CD8-positive, alpha-beta memory T cell (primary cell): Measurements from ENCODE around the gene TMEM135. TPM values are rescaled to one million over a fixed set of nuclear protein-coding genes. Genes with fewer than 3 reads are reported as not detected.
A peak's percentile ranks its signal among the peaks of the same experiment; 100 is the strongest.

Experiments
- CTCF ChIA-PET: fragments of 350-600 bp; sonication (Branson Sonifier 250); formaldehyde crosslinking; loops from one replicate; lab custom pipeline; 2021; ENCODE audit warnings: antibody characterized with exemption; lab: Charles Lee
- POLR2A ChIA-PET: fragments of 350-600 bp; sonication (Branson Sonifier 250); formaldehyde crosslinking; loops from one replicate; lab custom pipeline; 2021; ENCODE audit warnings: antibody characterized with exemption; lab: Charles Lee
- DNase-seq, 5 donors: peaks; one replicate each; pipeline versions ENCODE4 v3.0.0 to v3.0.0-alpha.2; 2020 to 2022; ENCODE audit warnings: mixed read lengths in 1 of 5
- H3K27ac ChIP-seq: one replicate; pipeline ENCODE4 v1.7.0; 2013; ENCODE audit warnings: low read depth, mild to moderate bottlenecking, low read length, moderate library complexity
- H3K27me3 ChIP-seq: 2 replicates; pipeline ENCODE4 v1.7.0; 2013; ENCODE audit warnings: low read length, mild to moderate bottlenecking; ENCODE audit not compliant: insufficient read depth, poor library complexity, severe bottlenecking
- H3K36me3 ChIP-seq: 2 replicates; pipeline ENCODE4 v1.7.0; 2013; ENCODE audit warnings: mild to moderate bottlenecking, low read length, moderate library complexity; ENCODE audit not compliant: insufficient read depth
- H3K4me1 ChIP-seq: 2 replicates; pipeline ENCODE4 v1.7.0; 2013; ENCODE audit warnings: mild to moderate bottlenecking, low read length, moderate library complexity; ENCODE audit not compliant: insufficient read depth
- H3K4me3 ChIP-seq: 2 replicates; pipeline ENCODE4 v1.7.0; 2013; ENCODE audit warnings: mild to moderate bottlenecking, low read length
- H3K9me3 ChIP-seq: 2 replicates; pipeline ENCODE4 v1.7.0; 2013; ENCODE audit warnings: mild to moderate bottlenecking, low read length
- H3K27ac Mint-ChIP-seq, 8 donors: one replicate each; pipeline ENCODE4 v1.8.0; 2020 to 2021; ENCODE audit warnings: mixed read lengths in 8 of 8, mild to moderate bottlenecking in 6 of 8, inconsistent platforms in 3 of 8, moderate library complexity in 3 of 8
- H3K27me3 Mint-ChIP-seq, 2 donors: one replicate each; pipeline ENCODE4 v1.8.0; 2020 to 2021; ENCODE audit warnings: mixed read lengths in 2 of 2, mild to moderate bottlenecking in 1 of 2, moderate library complexity in 1 of 2
- H3K36me3 Mint-ChIP-seq, 3 donors: one replicate each; pipeline ENCODE4 v1.8.0; 2020 to 2021; ENCODE audit warnings: mixed read lengths in 3 of 3, inconsistent platforms in 1 of 3, mild to moderate bottlenecking in 1 of 3
- H3K4me1 Mint-ChIP-seq, 3 donors: one replicate each; pipeline ENCODE4 v1.8.0; 2020 to 2021; ENCODE audit warnings: mixed read lengths in 3 of 3, inconsistent platforms in 1 of 3, mild to moderate bottlenecking in 1 of 3
- H3K4me3 Mint-ChIP-seq, 7 donors: one replicate each; pipeline ENCODE4 v1.8.0; 2020 to 2021; ENCODE audit warnings: mixed read lengths in 7 of 7, mild to moderate bottlenecking in 6 of 7, moderate library complexity in 4 of 7, inconsistent platforms in 2 of 7
- H3K9me3 Mint-ChIP-seq, 5 donors: one replicate each; pipeline ENCODE4 v1.8.0; 2020 to 2022; ENCODE audit warnings: mixed read lengths in 5 of 5, mild to moderate bottlenecking in 3 of 5, moderate library complexity in 2 of 5, inconsistent platforms in 1 of 5
- polyA plus RNA-seq: library from polyadenylated mRNA; unstranded; fragments of 300-500 nt; fragmentation: Illumina TruSeq; gene quantifications from one replicate; pipeline ENCODE4 v1.2.3, GENCODE V29; 2021
- total RNA-seq, 2 experiments: library from RNA; stranded (reverse); gene quantifications; one replicate each; pipeline ENCODE4 v1.2.3, GENCODE V29; 2021

The TMEM135 gene
- total and polyA plus RNA-seq, 3 experiments from 2014 or later, result 5.9 to 18.8 (median 12.9) TPM

DNA sequence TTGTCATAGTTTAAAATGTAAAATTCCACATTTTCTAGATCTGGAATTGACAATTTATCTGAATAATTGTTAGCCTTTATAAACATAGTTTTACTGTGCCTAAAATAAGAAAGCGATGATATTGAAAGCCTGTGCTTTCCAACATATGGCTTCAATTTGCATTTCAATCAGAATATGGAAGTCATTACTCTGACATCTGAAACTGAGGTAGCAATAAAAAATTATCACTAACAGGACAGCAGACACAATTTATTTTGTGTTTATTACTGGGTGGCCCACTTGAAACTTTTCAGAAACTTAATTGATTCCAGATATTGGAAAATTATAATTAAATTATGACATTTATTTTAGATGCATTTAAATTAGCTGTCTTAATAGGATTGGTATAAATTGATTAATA, 78.5 kb downstream of the TMEM135 start:
- ChIA-PET CTCF (no interaction called here), POLR2A (no interaction called here)
- no peak overlapping the region for H3K27ac ChIP-seq
- H3K4me3 ChIP-seq, result no peak overlapping the region
- H3K36me3 Mint-ChIP-seq, result peaks cover 0 to 6% (median 6%) of the 10 kb centered on the region in 3 donors
- DNase-seq, result no peak
- H3K9me3 Mint-ChIP-seq, result no peaks in the 10 kb centered on the region
- H3K9me3 ChIP-seq, result no peaks in the 10 kb centered on the region
- H3K27me3 Mint-ChIP-seq, result no peaks in the 10 kb centered on the region
- peaks cover 1 to 19% (median 18%) of the 10 kb centered on the region in 3 donors for H3K4me1 Mint-ChIP-seq
- H3K27me3 ChIP-seq, result no peaks in the 10 kb centered on the region
- no peak overlapping the region for H3K4me3 Mint-ChIP-seq
- H3K27ac Mint-ChIP-seq, result no peak overlapping the region
- no peaks in the 10 kb centered on the region for H3K36me3 ChIP-seq
- H3K4me1 ChIP-seq, result no peaks in the 10 kb centered on the region

GRCh38 chr11:87120937-87121336, 83.2 kb downstream of the TMEM135 start:
- Mint-ChIP-seq H3K27me3 (no peaks in the 10 kb centered on the region), H3K27ac (no peak overlapping the region), H3K36me3 (peaks cover 0 to 6% (median 6%) of the 10 kb centered on the region in 3 donors), H3K9me3 (no peaks in the 10 kb centered on the region), H3K4me3 (no peak overlapping the region), H3K4me1 (peaks cover 1 to 16% (median 10%) of the 10 kb centered on the region in 3 donors)
- no peaks in the 10 kb centered on the region for H3K4me1 ChIP-seq
- no peaks in the 10 kb centered on the region for H3K9me3 ChIP-seq
- CTCF ChIA-PET, result no interaction called here
- no peaks in the 10 kb centered on the region for H3K36me3 ChIP-seq
- POLR2A ChIA-PET, result no interaction called here
- no peak overlapping the region for H3K4me3 ChIP-seq
- H3K27ac ChIP-seq, result no peak overlapping the region
- no peaks in the 10 kb centered on the region for H3K27me3 ChIP-seq
- DNase-seq, result no peak

DNA sequence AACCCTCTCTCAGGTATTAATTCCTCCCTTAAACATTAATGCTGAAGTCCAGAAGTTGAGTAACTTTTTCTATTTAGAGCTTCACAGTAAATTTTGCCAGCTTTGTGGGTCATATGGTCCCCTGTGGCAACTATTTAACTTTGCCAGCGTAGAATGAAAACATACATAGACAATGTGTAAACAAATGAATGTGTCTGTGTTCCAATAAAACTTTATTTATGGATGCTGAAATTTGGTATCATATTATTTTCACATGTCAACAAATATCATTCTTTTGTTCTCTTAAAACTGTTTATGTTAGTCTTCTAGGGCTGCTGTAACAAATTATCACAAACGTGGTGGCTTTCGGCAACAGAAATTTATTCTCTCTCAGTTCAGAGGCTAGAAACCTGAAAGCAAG, 85.1 kb downstream of the TMEM135 start:
- ChIA-PET POLR2A (no interaction called here), CTCF (no interaction called here)
- H3K36me3 ChIP-seq, result no peaks in the 10 kb centered on the region
- no peak overlapping the region for H3K27ac Mint-ChIP-seq
- no peaks in the 10 kb centered on the region for H3K27me3 Mint-ChIP-seq
- peaks cover 1 to 17% (median 11%) of the 10 kb centered on the region in 3 donors for H3K4me1 Mint-ChIP-seq
- H3K9me3 ChIP-seq, result no peaks in the 10 kb centered on the region
- no peak for DNase-seq
- no peak overlapping the region for H3K27ac ChIP-seq
- no peak overlapping the region for H3K4me3 Mint-ChIP-seq
- H3K4me1 ChIP-seq, result no peaks in the 10 kb centered on the region
- no peak overlapping the region for H3K4me3 ChIP-seq
- no peaks in the 10 kb centered on the region for H3K27me3 ChIP-seq
- H3K9me3 Mint-ChIP-seq, result no peaks in the 10 kb centered on the region
- H3K36me3 Mint-ChIP-seq, result peaks cover 0 to 3% (median 2%) of the 10 kb centered on the region in 3 donors

- Histone ChIP-seq H3K36me3 (no peaks in the 10 kb centered on the region), H3K27ac (no peak overlapping the region), H3K27me3 (no peaks in the 10 kb centered on the region), H3K4me1 (no peaks in the 10 kb centered on the region), H3K4me3 (no peak overlapping the region), H3K9me3 (no peaks in the 10 kb centered on the region)
- no peak for DNase-seq
- Mint-ChIP-seq H3K9me3 (no peaks in the 10 kb centered on the region), H3K4me3 (no peak overlapping the region), H3K36me3 (no peaks in the 10 kb centered on the region), H3K27me3 (no peaks in the 10 kb centered on the region), H3K4me1 (peaks cover 0 to 16% (median 4%) of the 10 kb centered on the region in 3 donors), H3K27ac (no peak overlapping the region)
- ChIA-PET POLR2A (no interaction called here), CTCF (no interaction called here)
Measured at GRCh38 chr11:87125257-87125656, 87.5 kb downstream of the TMEM135 start.

DNA sequence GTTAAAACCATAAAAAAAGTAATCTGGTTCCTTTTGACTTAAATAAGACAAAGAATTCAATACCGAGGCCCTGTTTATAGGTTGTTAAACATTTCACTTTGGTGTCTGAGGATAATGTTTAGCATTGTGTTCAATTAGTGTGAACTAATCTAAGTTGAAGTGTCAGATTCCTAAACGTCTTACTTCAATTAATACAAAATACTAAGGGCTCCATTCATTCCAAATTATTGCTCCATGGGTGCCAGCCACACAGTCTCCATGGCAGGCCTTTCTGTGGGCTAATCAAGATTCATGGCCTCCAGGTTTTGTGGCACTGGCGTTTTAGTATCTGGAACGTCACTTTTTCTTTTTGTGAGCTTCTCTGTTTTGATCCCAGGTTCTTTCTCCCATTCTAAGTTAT, 89.4 kb downstream of the TMEM135 start:
- H3K4me1 Mint-ChIP-seq, result peaks cover 0 to 17% (median 4%) of the 10 kb centered on the region in 3 donors

GRCh38 chr11:87128372-87128771, 90.6 kb downstream of the TMEM135 start:
- H3K4me1 Mint-ChIP-seq, result peaks cover 0 to 17% (median 4%) of the 10 kb centered on the region in 3 donors
- Histone ChIP-seq H3K4me3 (no peak overlapping the region), H3K9me3 (no peaks in the 10 kb centered on the region), H3K27ac (no peak overlapping the region), H3K4me1 (no peaks in the 10 kb centered on the region), H3K36me3 (no peaks in the 10 kb centered on the region), H3K27me3 (no peaks in the 10 kb centered on the region)
- no peaks in the 10 kb centered on the region for H3K36me3 Mint-ChIP-seq
- DNase-seq, result no peak
- no peaks in the 10 kb centered on the region for H3K9me3 Mint-ChIP-seq
- H3K27ac Mint-ChIP-seq, result no peak overlapping the region
- H3K27me3 Mint-ChIP-seq, result no peaks in the 10 kb centered on the region
- H3K4me3 Mint-ChIP-seq, result no peak overlapping the region
- CTCF ChIA-PET, result no interaction called here
- POLR2A ChIA-PET, result no interaction called here

More for the DNA sequence above, 89.4 kb downstream of the TMEM135 start:
- peak overlapping the region in 1 of 8 donors; percentile 61 for H3K27ac Mint-ChIP-seq
- POLR2A ChIA-PET, result no interaction called here
- Histone ChIP-seq H3K27me3 (no peaks in the 10 kb centered on the region), H3K9me3 (no peaks in the 10 kb centered on the region), H3K4me1 (no peaks in the 10 kb centered on the region), H3K27ac (no peak overlapping the region), H3K4me3 (no peak overlapping the region), H3K36me3 (no peaks in the 10 kb centered on the region)
- no peak for DNase-seq
- H3K36me3 Mint-ChIP-seq, result no peaks in the 10 kb centered on the region
- CTCF ChIA-PET, result no interaction called here
- H3K27me3 Mint-ChIP-seq, result no peaks in the 10 kb centered on the region
- no peaks in the 10 kb centered on the region for H3K9me3 Mint-ChIP-seq
- H3K4me3 Mint-ChIP-seq, result no peak overlapping the region

DNA sequence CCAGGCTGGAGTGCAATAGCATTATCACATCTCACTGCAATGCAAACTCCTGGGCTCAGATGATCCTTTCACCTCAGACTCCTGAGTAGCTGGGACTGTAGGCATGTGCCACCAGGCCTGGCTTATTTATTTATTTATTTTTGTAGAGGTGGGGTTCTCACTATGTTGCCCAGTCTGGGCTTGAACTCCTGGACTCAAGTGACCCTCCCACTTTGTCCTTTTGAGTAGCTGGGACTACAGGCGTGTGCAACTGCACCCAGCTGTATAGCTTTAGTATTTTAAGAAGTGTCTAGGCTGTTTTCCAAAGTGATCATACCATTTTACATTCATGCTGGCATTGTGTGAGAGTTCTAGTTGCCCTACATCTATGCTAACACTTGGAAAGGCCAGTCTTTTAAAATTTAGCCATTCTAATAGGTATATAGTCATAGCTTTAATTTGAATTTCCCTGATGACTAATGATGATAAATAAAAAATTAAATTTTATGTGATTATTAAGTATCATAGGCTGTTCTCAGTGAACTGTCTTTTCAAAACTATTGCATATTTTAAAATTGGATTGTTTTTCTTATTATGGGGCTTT, 96.9 kb downstream of the TMEM135 start:
- H3K36me3 Mint-ChIP-seq, result peaks cover 3 to 18% (median 11%) of the 10 kb centered on the region in 3 donors
- H3K9me3 Mint-ChIP-seq, result peaks cover 0 to 13% (median 8%) of the 10 kb centered on the region in 5 donors
- peaks cover 5 to 14% (median 5%) of the 10 kb centered on the region in 3 donors for H3K4me1 Mint-ChIP-seq
- no peak overlapping the region for H3K27ac ChIP-seq
- POLR2A ChIA-PET, result no interaction called here
- H3K27me3 ChIP-seq, result no peaks in the 10 kb centered on the region
- no peak overlapping the region for H3K4me3 ChIP-seq
- no peak for DNase-seq
- H3K36me3 ChIP-seq, result no peaks in the 10 kb centered on the region
- CTCF ChIA-PET, result no interaction called here
- H3K9me3 ChIP-seq, result no peaks in the 10 kb centered on the region
- H3K4me3 Mint-ChIP-seq, result no peak overlapping the region
- H3K4me1 ChIP-seq, result no peaks in the 10 kb centered on the region
- H3K27ac Mint-ChIP-seq, result peak overlapping the region in 1 of 8 donors; percentile 46
- H3K27me3 Mint-ChIP-seq, result no peaks in the 10 kb centered on the region

- Histone ChIP-seq H3K27me3 (no peaks in the 10 kb centered on the region), H3K4me3 (no peak overlapping the region), H3K27ac (no peak overlapping the region), H3K9me3 (no peaks in the 10 kb centered on the region), H3K4me1 (no peaks in the 10 kb centered on the region), H3K36me3 (no peaks in the 10 kb centered on the region)
- Mint-ChIP-seq H3K4me1 (peaks cover 5 to 14% (median 5%) of the 10 kb centered on the region in 3 donors), H3K9me3 (peaks cover 0 to 19% (median 11%) of the 10 kb centered on the region in 5 donors), H3K27ac (no peak overlapping the region), H3K4me3 (no peak overlapping the region), H3K36me3 (peaks cover 8 to 25% (median 16%) of the 10 kb centered on the region in 3 donors), H3K27me3 (no peaks in the 10 kb centered on the region)
- no peak for DNase-seq
- ChIA-PET CTCF (no interaction called here), POLR2A (no interaction called here)
Measured at GRCh38 chr11:87136236-87136635, 98.5 kb downstream of the TMEM135 start.
